ENCODE results near the gene MOB4. TPM values are rescaled to one million over a fixed set of nuclear protein-coding genes. Genes with fewer than 3 reads are reported as not detected.
A peak's percentile ranks its signal among the peaks of the same experiment; 100 is the strongest.
"Not testable (repeated sequence)": the region's sequence is repeated elsewhere in the genome, so short reads cannot be mapped to it uniquely, and the experiment has no call there.

The MOB4 gene
- 10 to 100 TPM; 16.1 to 22.5 (median 17.9) TPM for total RNA-seq
- polyA plus RNA-seq, result 10 to 100 TPM; 18.6 to 39.6 TPM
- total RNA-seq, result 14.7 reads per million, percentile 44 among the genes with 10 or more reads in this experiment

DNA sequence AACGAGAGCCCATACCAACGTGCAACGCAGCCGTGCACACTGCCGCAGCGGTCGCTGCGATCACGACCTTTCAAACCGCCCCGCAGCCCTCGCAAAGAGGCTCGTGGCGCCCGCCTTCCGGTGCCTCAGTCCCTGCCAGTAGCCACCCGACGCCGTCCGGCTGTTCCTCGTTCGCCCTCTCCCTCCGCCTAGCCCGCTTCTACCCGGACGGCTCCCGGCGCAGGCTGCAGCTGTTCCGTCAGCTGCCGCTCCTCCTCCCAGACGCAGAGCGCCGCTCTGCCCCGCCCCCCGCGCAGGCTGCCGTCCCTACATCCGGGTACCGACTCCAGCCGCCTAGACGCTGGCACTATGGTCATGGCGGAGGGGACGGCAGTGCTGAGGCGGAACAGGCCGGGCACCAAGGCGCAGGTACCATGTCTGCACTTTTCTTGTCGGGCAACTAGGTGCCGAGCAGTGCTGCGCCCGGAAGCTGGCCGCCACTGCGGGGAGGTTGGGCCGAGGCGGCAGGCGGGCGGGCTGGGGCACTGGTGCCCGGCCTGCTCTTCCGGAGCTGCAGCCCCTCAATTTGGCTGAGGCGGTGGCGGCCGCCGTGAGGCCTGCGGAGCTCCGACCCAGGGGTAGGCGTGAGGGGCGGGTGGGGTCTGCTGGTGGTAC lies at the start of gene MOB4:
MOB4 (plus strand) TSS at position 328 of the 654 bp plus-strand sequence; CDS start at position 349, 21 bp downstream.
- DNase-seq (peak; percentile 87 to 98 (median 92)), ATAC-seq (peak; percentile 97)
- Mint-ChIP-seq H3K4me1 (peaks cover 28 to 49% (median 40%) of the 10 kb centered on the region in 7 donors), H3K27ac (peak within 1 kb of the TSS; percentile 88 to 99 (median 95)), H3K9me3 (peaks cover 0 to 6% (median under 1%) of the 10 kb centered on the region in 11 donors), H3K36me3 (peaks cover 1 to 16% (median 12%) of the 10 kb centered on the region in 5 donors), H3K4me3 (peak within 1 kb of the TSS; percentile 85 to 99 (median 98)), H3K27me3 (no peaks in the 10 kb centered on the region)
- H3K27me3 ChIP-seq (ENCODE audit: control insufficient read depth in 2 of 2, insufficient read depth in 2 of 2, low read length in 2 of 2), result no peaks in the 10 kb centered on the region
- H3K9me3 ChIP-seq (ENCODE audit: control insufficient read depth in 2 of 3, low read length in 3 of 3), result no peaks in the 10 kb centered on the region
- peaks cover 10 to 12% of the 10 kb centered on the region in 2 donors for H3K4me1 ChIP-seq (ENCODE audit: control insufficient read depth in 2 of 2, insufficient read depth in 2 of 2, low read length in 2 of 2)
- intact Hi-C loops (cut with micrococcal nuclease), result loop anchor here (1.0 to 5.0 kb wide), 11 partner anchors 16 to 1859 kb away; partner anchors contain the start of genes CCDC150 (in 2 of the 2), COQ10B (in 2 of the 2), HSPE1 (in 2 of the 2) and MARS2 (in 2 of the 2)
- peaks cover 0 to 15% (median 0%) of the 10 kb centered on the region in 3 experiments for H3K36me3 ChIP-seq (ENCODE audit: control insufficient read depth in 2 of 3, insufficient read depth in 3 of 3, low read length in 3 of 3)
- H3K4me3 ChIP-seq (ENCODE audit: low read length), result peak within 1 kb of the TSS; percentile 75
- POLR2A ChIA-PET, result interaction anchor here (0.5 to 3.3 kb wide), 11 partner anchors 9 to 612 kb away, joined by 3 to 100 read pairs (median 12); partner anchors contain the start of genes COQ10B, HSPD1, HSPE1 and MARS2
- H3K27ac ChIP-seq (ENCODE audit: low read depth, low read length), result peak within 1 kb of the TSS; percentile 86
- CTCF ChIA-PET, result interaction anchor here (1.6 kb wide), 1 partner anchor 16 kb away, joined by 5 read pairs; the partner anchor contains the start of genes HSPD1 and HSPE1

DNA sequence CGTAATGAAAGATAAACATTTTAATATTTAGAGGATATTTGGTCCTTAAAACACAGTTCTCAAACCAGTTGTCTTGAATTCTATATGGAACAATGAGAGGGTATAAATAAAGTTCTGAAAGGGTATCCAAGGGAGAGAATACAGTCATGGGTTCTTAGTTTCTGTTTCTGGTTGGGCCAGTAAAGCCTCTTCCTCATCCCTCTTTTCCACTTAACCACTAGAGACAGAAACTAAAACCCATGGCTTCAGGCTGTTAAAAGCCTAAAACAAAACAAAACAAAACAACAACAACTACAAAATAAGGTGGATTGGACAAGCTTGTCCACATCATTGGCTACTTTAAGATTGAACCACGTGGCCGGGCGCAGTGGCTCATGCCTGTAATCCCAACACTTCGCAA lies 43.7 kb upstream of the MOB4 start:
- Histone ChIP-seq H3K27me3 (ENCODE audit: control insufficient read depth in 2 of 2, insufficient read depth in 2 of 2, low read length in 2 of 2) (no peaks in the 10 kb centered on the region), H3K27ac (ENCODE audit: low read depth, low read length) (no peak overlapping the region), H3K36me3 (ENCODE audit: control insufficient read depth in 2 of 3, insufficient read depth in 3 of 3, low read length in 3 of 3) (peaks cover 13 to 89% (median 45%) of the 10 kb centered on the region in 3 experiments), H3K9me3 (ENCODE audit: control insufficient read depth in 2 of 3, low read length in 3 of 3) (no peaks in the 10 kb centered on the region), H3K4me3 (ENCODE audit: low read length) (no peak overlapping the region), H3K4me1 (ENCODE audit: control insufficient read depth in 2 of 2, insufficient read depth in 2 of 2, low read length in 2 of 2) (no peaks in the 10 kb centered on the region)
- intact Hi-C loops (cut with micrococcal nuclease), result no loop called here
- H3K9me3 Mint-ChIP-seq, result no peaks in the 10 kb centered on the region
- H3K27ac Mint-ChIP-seq, result peak overlapping the region in 3 of 9 donors; percentile 0 to 90 (median 67)
- peaks cover 0 to 3% (median 0%) of the 10 kb centered on the region in 7 donors for H3K4me1 Mint-ChIP-seq
- DNase-seq (no peak), ATAC-seq (no peak)
- H3K4me3 Mint-ChIP-seq, result no peak overlapping the region
- H3K27me3 Mint-ChIP-seq, result no peaks in the 10 kb centered on the region
- POLR2A ChIA-PET, result no interaction called here
- CTCF ChIA-PET, result no interaction called here
- H3K36me3 Mint-ChIP-seq, result peaks cover 0 to 27% (median 22%) of the 10 kb centered on the region in 5 donors

DNA sequence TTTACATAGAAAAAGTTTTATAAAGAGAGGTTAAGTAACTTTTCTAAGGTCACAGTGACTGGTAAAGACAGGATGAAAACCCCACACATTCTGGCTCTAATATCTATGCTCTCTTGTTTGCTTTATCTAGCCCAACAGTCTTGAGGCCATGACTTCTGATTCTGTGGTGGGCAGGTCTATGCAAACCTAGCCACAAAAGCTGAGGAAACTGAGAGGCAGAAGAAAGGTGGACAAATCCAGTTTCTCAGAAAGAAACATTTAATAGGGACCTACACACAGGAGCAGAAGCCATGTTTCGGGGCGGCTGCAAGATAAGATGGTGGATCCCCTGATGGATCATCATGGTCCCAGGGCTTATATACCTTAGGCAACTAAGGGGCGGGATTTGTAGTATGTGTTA lies 38.1 kb upstream of the MOB4 start:
- peaks cover 14 to 44% (median 36%) of the 10 kb centered on the region in 5 donors for H3K36me3 Mint-ChIP-seq
- ATAC-seq (no peak), DNase-seq (no peak)
- no peak overlapping the region for H3K4me3 ChIP-seq (ENCODE audit: low read length)
- H3K27ac Mint-ChIP-seq, result peak overlapping the region in 6 of 9 donors; percentile 11 to 52 (median 32)
- no peak overlapping the region for H3K27ac ChIP-seq (ENCODE audit: low read depth, low read length)
- H3K27me3 Mint-ChIP-seq, result no peaks in the 10 kb centered on the region
- intact Hi-C loops (cut with micrococcal nuclease), result no loop called here
- peaks cover 0 to 18% (median 0%) of the 10 kb centered on the region in 7 donors for H3K4me1 Mint-ChIP-seq
- no peaks in the 10 kb centered on the region for H3K4me1 ChIP-seq (ENCODE audit: control insufficient read depth in 2 of 2, insufficient read depth in 2 of 2, low read length in 2 of 2)
- H3K4me3 Mint-ChIP-seq, result no peak overlapping the region
- H3K27me3 ChIP-seq (ENCODE audit: control insufficient read depth in 2 of 2, insufficient read depth in 2 of 2, low read length in 2 of 2), result no peaks in the 10 kb centered on the region
- no peaks in the 10 kb centered on the region for H3K9me3 ChIP-seq (ENCODE audit: control insufficient read depth in 2 of 3, low read length in 3 of 3)
- H3K36me3 ChIP-seq (ENCODE audit: control insufficient read depth in 2 of 3, insufficient read depth in 3 of 3, low read length in 3 of 3), result peaks cover 9 to 74% (median 21%) of the 10 kb centered on the region in 3 experiments
- CTCF ChIA-PET, result no interaction called here
- peaks cover 0 to 9% (median 0%) of the 10 kb centered on the region in 11 donors for H3K9me3 Mint-ChIP-seq
- POLR2A ChIA-PET, result interaction anchor here (1.0 kb wide), 1 partner anchor 43 kb away, joined by 3 read pairs; the partner anchor contains the start of gene SF3B1

DNA sequence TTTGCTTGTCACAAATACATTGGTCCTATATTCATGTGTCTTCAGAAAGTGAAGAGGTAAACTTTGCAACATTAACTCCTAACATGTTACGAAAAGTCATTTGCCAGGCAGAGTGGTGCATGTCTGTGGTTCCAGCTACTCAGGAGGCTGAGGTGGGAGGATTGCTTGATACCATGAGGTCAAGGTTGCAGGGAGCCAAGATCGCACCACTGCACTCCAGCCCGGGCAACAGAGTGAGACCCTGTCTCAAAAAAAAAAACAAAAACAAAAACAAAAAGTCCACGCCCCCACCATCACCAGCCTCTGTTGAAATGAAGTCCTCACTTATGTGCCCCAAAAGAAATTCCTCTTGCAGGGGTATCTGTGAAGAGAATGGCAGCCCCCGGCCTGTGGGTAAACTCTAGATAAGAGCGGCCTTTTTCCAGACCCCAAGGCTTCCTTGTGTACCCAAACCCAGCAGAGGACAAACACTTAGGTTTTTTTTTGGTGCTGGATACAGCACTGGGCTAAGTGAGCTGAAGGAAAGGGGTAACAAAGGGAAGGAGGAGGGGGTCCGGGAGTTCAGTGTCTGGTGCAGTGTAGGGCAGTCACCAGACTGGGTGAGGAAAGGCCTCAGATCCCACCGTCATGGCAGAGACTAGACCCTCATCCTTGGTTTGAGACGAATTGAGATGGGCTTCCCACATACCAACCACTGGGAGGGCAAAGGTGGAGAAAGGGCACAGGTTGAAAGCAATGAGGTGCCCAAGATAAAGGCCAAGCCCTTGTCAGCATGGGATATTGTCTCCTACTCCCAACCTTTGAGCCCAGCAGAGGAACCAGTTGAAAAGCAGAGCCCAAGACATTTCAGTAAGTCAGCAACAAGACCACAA lies 35.5 kb upstream of the MOB4 start:
- no peaks in the 10 kb centered on the region for H3K27me3 ChIP-seq (ENCODE audit: control insufficient read depth in 2 of 2, insufficient read depth in 2 of 2, low read length in 2 of 2)
- no peak for DNase-seq
- Mint-ChIP-seq H3K9me3 (peaks cover 0 to 30% (median 9%) of the 10 kb centered on the region in 11 donors), H3K27ac (peak overlapping the region in 4 of 9 donors; percentile 14 to 79 (median 43)), H3K36me3 (peaks cover 14 to 59% (median 46%) of the 10 kb centered on the region in 5 donors), H3K4me3 (no peak overlapping the region), H3K27me3 (no peaks in the 10 kb centered on the region), H3K4me1 (peaks cover 0 to 18% (median 0%) of the 10 kb centered on the region in 7 donors)
- peaks cover 0 to 13% (median 6%) of the 10 kb centered on the region in 3 experiments for H3K9me3 ChIP-seq (ENCODE audit: control insufficient read depth in 2 of 3, low read length in 3 of 3)
- intact Hi-C loops (cut with micrococcal nuclease), result no loop called here
- no peak overlapping the region for H3K27ac ChIP-seq (ENCODE audit: low read depth, low read length)
- peak; percentile 17 for ATAC-seq
- no peak overlapping the region for H3K4me3 ChIP-seq (ENCODE audit: low read length)
- ChIA-PET POLR2A (interaction anchor here (1.0 to 1.5 kb wide), 2 partner anchors 27 to 45 kb away, joined by 4 to 5 read pairs; partner anchors contain the start of genes COQ10B and SF3B1), CTCF (no interaction called here)
- H3K36me3 ChIP-seq (ENCODE audit: control insufficient read depth in 2 of 3, insufficient read depth in 3 of 3, low read length in 3 of 3), result peaks cover 5 to 58% (median 6%) of the 10 kb centered on the region in 3 experiments
- H3K4me1 ChIP-seq (ENCODE audit: control insufficient read depth in 2 of 2, insufficient read depth in 2 of 2, low read length in 2 of 2), result no peaks in the 10 kb centered on the region

DNA sequence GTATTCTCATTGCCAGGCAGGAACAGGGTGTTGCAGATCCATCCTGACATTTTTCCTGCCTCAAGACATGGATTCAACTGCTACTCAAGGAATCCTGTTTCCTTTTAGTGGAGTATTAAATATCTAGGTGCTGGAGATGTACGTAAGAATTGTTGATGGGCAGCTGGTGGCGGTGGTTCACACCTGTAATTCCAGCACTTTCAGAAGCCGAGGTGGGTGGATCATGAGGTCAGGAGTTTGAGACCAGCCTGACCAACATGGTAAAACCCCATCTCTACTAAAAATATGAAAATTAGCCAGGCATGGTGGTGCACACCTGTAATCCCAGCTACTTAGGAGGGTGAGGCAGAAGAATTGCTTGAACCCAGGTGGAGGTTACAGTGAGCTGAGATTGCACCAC lies 31.6 kb upstream of the MOB4 start:
- Histone ChIP-seq H3K9me3 (ENCODE audit: control insufficient read depth in 2 of 3, low read length in 3 of 3) (peaks cover 0 to 13% (median 6%) of the 10 kb centered on the region in 3 experiments), H3K36me3 (ENCODE audit: control insufficient read depth in 2 of 3, insufficient read depth in 3 of 3, low read length in 3 of 3) (peaks cover 8 to 54% (median 15%) of the 10 kb centered on the region in 3 experiments)
- intact Hi-C loops (cut with micrococcal nuclease); H3K27me3 Mint-ChIP-seq; DNase-seq; H3K27me3 ChIP-seq (ENCODE audit: control insufficient read depth in 2 of 2, insufficient read depth in 2 of 2, low read length in 2 of 2); H3K27ac ChIP-seq (ENCODE audit: low read depth, low read length); ATAC-seq; H3K4me3 ChIP-seq (ENCODE audit: low read length); H3K4me3 Mint-ChIP-seq; H3K4me1 Mint-ChIP-seq; H3K4me1 ChIP-seq (ENCODE audit: control insufficient read depth in 2 of 2, insufficient read depth in 2 of 2, low read length in 2 of 2): not testable (repeated sequence)
- CTCF ChIA-PET, result interaction anchor here (0.8 kb wide), 1 partner anchor 115 kb away, joined by 3 read pairs; no protein-coding TSS in a partner anchor
- POLR2A ChIA-PET, result interaction anchor here (0.6 to 0.8 kb wide), 2 partner anchors 65 to 412 kb away, joined by 3 to 5 read pairs; no protein-coding TSS in a partner anchor
- H3K36me3 Mint-ChIP-seq, result peaks cover 18 to 65% (median 48%) of the 10 kb centered on the region in 5 donors
- peaks cover 0 to 33% (median 9%) of the 10 kb centered on the region in 11 donors for H3K9me3 Mint-ChIP-seq
- peak overlapping the region in 3 of 9 donors; percentile 18 to 59 (median 56) for H3K27ac Mint-ChIP-seq

DNA sequence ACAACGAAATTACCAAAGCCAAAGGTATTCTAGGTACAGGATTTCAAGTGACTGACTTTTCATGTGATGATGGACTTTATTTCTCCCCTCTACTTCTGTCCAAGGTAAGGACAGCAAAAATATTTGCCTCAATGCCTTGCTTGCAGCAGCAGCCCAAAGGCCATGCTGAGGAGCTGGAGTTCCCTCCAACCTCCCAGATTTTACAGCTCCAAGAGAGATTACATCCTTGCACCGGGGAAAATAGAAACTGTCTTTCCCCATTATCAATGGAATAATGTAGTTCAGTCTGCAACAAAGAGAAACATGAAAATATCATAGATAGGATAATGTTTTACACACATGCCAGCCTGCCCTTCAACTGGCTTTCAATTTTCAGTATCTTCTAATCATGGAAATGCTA lies 29.7 kb upstream of the MOB4 start:
- H3K4me3 ChIP-seq (ENCODE audit: low read length), result no peak overlapping the region
- intact Hi-C loops (cut with micrococcal nuclease), result no loop called here
- no peak for DNase-seq
- Mint-ChIP-seq H3K36me3 (peaks cover 13 to 62% (median 42%) of the 10 kb centered on the region in 5 donors), H3K9me3 (peaks cover 0 to 33% (median 8%) of the 10 kb centered on the region in 11 donors), H3K4me1 (peaks cover 0 to 7% (median 0%) of the 10 kb centered on the region in 7 donors), H3K27me3 (no peaks in the 10 kb centered on the region), H3K27ac (peak overlapping the region in 5 of 9 donors; percentile 7 to 60 (median 35)), H3K4me3 (no peak overlapping the region)
- ChIA-PET CTCF (no interaction called here), POLR2A (no interaction called here)
- ATAC-seq, result no peak
- no peaks in the 10 kb centered on the region for H3K4me1 ChIP-seq (ENCODE audit: control insufficient read depth in 2 of 2, insufficient read depth in 2 of 2, low read length in 2 of 2)
- H3K27me3 ChIP-seq (ENCODE audit: control insufficient read depth in 2 of 2, insufficient read depth in 2 of 2, low read length in 2 of 2), result no peaks in the 10 kb centered on the region
- peaks cover 18 to 57% (median 28%) of the 10 kb centered on the region in 3 experiments for H3K36me3 ChIP-seq (ENCODE audit: control insufficient read depth in 2 of 3, insufficient read depth in 3 of 3, low read length in 3 of 3)
- H3K9me3 ChIP-seq (ENCODE audit: control insufficient read depth in 2 of 3, low read length in 3 of 3), result peaks cover 0 to 13% (median 6%) of the 10 kb centered on the region in 3 experiments
- no peak overlapping the region for H3K27ac ChIP-seq (ENCODE audit: low read depth, low read length)
